MM.1S (cell line): ENCODE measurements around the gene SH3D19.
"Not testable (repeated sequence)": the region's sequence is repeated elsewhere in the genome, so short reads cannot be mapped to it uniquely, and the experiment has no call there.

ENCODE experiments used
- DNase-seq: peaks from one replicate; pipeline ENCODE4 v3.0.0-alpha.2; 2015
- H2AFZ ChIP-seq: fragments of 300-600 bp; sonication (generic); 2 replicates; pipeline ENCODE4 v1.6.0; 2016; ENCODE audit warnings: antibody characterized with exemption, low read length
- H3F3A ChIP-seq: fragments of 300-600 bp; sonication (generic); 2 replicates; pipeline ENCODE4 v1.6.1; 2016; ENCODE audit warnings: mild to moderate bottlenecking, antibody characterized with exemption, low read length, moderate library complexity, mixed read lengths; ENCODE audit not compliant: insufficient read depth
- H3K27ac ChIP-seq: fragments of 300-600 bp; sonication (generic); 2 replicates; pipeline ENCODE4 v1.5.1; 2016; ENCODE audit warnings: mild to moderate bottlenecking, low read length
- H3K27me3 ChIP-seq: fragments of 300-600 bp; sonication (generic); replicated peaks from 2 replicates; pipeline ENCODE4 v1.6.0; 2016; ENCODE audit warnings: low read length; ENCODE audit not compliant: insufficient read depth
- H3K36me3 ChIP-seq: fragments of 300-600 bp; sonication (generic); replicated peaks from 2 replicates; pipeline ENCODE4 v1.6.1; 2016; ENCODE audit warnings: mild to moderate bottlenecking, low read length, mixed read lengths; ENCODE audit not compliant: insufficient read depth
- H3K4me1 ChIP-seq: fragments of 300-600 bp; sonication (generic); 2 replicates; pipeline ENCODE4 v1.6.1; 2016; ENCODE audit warnings: low read length, mixed read lengths
- H3K4me2 ChIP-seq: fragments of 300-600 bp; sonication (generic); 2 replicates; pipeline ENCODE4 v1.6.0; 2016; ENCODE audit warnings: low read depth, low read length
- H3K4me3 ChIP-seq: fragments of 300-600 bp; sonication (generic); 2 replicates; pipeline ENCODE4 v1.5.1; 2016; ENCODE audit warnings: low read length, mixed read lengths
- H3K79me2 ChIP-seq: fragments of 300-600 bp; sonication (generic); 2 replicates; pipeline ENCODE4 v1.6.1; 2016; ENCODE audit warnings: mixed run types, low read length, mixed read lengths
- H3K9ac ChIP-seq: fragments of 300-600 bp; sonication (generic); 2 replicates; pipeline ENCODE4 v1.6.1; 2016; ENCODE audit warnings: low read length, mixed read lengths
- H3K9me2 ChIP-seq: fragments of 300-600 bp; sonication (generic); replicated peaks from 2 replicates; pipeline ENCODE4 v1.6.1; 2016; ENCODE audit warnings: mild to moderate bottlenecking, low read length, mixed read lengths; ENCODE audit not compliant: insufficient read depth
- H3K9me3 ChIP-seq: fragments of 300-600 bp; sonication (generic); replicated peaks from 2 replicates; pipeline ENCODE4 v1.6.1; 2016; ENCODE audit warnings: mild to moderate bottlenecking, low read length, mixed read lengths; ENCODE audit not compliant: insufficient read depth
- H4K20me1 ChIP-seq: fragments of 300-600 bp; sonication (generic); 2 replicates; pipeline ENCODE4 v1.6.1; 2016; ENCODE audit warnings: mild to moderate bottlenecking, low read length, moderate library complexity, mixed read lengths; ENCODE audit not compliant: insufficient read depth
- CTCF ChIP-seq: fragments of 300-600 bp; sonication (generic); IDR thresholded peaks from 2 replicates; pipeline ENCODE4 v1.5.1; 2016; ENCODE audit warnings: antibody characterized with exemption, low read length, mixed read lengths
- EZH2 ChIP-seq: fragments of 300-600 bp; sonication (generic); optimal IDR thresholded peaks from 2 replicates; pipeline ENCODE3; 2017; ENCODE audit warnings: low read depth, mild to moderate bottlenecking, antibody characterized with exemption, low read length, mixed read lengths
- EZH2phosphoT487 ChIP-seq: fragments of 300-600 bp; sonication (generic); IDR thresholded peaks from 2 replicates; pipeline ENCODE4 v1.6.1; 2018; ENCODE audit warnings: antibody characterized with exemption, low read length

Gene SH3D19

GRCh38 chr4:151257704-151258103 lies 67.7 kb downstream of the SH3D19 start:
- H3K4me3 ChIP-seq, result no peak overlapping the region
- H3K9me3 ChIP-seq, result no peaks in the 10 kb centered on the region
- DNase-seq, result no peak
- H3K36me3 ChIP-seq, result no peaks in the 10 kb centered on the region
- no peak for TF ChIP-seq EZH2phosphoT487
- TF ChIP-seq CTCF, result no peak
- TF ChIP-seq EZH2, result no peak
- H3K9ac ChIP-seq, result no peak overlapping the region
- H3K79me2 ChIP-seq, result no peaks in the 10 kb centered on the region
- H3K9me2 ChIP-seq, result no peaks in the 10 kb centered on the region
- H3K27me3 ChIP-seq, result no peaks in the 10 kb centered on the region
- H3F3A ChIP-seq, result no peaks in the 10 kb centered on the region
- H3K27ac ChIP-seq, result no peak overlapping the region
- no peaks in the 10 kb centered on the region for H3K4me1 ChIP-seq
- H4K20me1 ChIP-seq, result no peaks in the 10 kb centered on the region
- no peak overlapping the region for H2AFZ ChIP-seq
- no peak overlapping the region for H3K4me2 ChIP-seq

- no peak for TF ChIP-seq EZH2
- TF ChIP-seq CTCF, result no peak
- no peak for TF ChIP-seq EZH2phosphoT487
- H2AFZ ChIP-seq, result no peak overlapping the region
- no peaks in the 10 kb centered on the region for H3K9me3 ChIP-seq
- no peaks in the 10 kb centered on the region for H3K27me3 ChIP-seq
- H3K4me3 ChIP-seq, result no peak overlapping the region
- H3K4me1 ChIP-seq, result no peaks in the 10 kb centered on the region
- no peaks in the 10 kb centered on the region for H3K79me2 ChIP-seq
- H3K9me2 ChIP-seq, result no peaks in the 10 kb centered on the region
- H3K9ac ChIP-seq, result no peak overlapping the region
- H4K20me1 ChIP-seq, result no peaks in the 10 kb centered on the region
- no peaks in the 10 kb centered on the region for H3F3A ChIP-seq
- no peak overlapping the region for H3K27ac ChIP-seq
- DNase-seq, result no peak
- H3K36me3 ChIP-seq, result no peaks in the 10 kb centered on the region
- H3K4me2 ChIP-seq, result no peak overlapping the region
These were observed 69.3 kb downstream of the SH3D19 start for GRCh38 chr4:151256134-151256533.

- not testable (repeated sequence) for H3K4me1 ChIP-seq, H4K20me1 ChIP-seq, H3K4me3 ChIP-seq, H3K27ac ChIP-seq, H3K36me3 ChIP-seq, H3K79me2 ChIP-seq, H3K9me3 ChIP-seq, H3K27me3 ChIP-seq, H3F3A ChIP-seq, H2AFZ ChIP-seq, H3K4me2 ChIP-seq, H3K9ac ChIP-seq, DNase-seq, H3K9me2 ChIP-seq
These were observed 69.7 kb downstream of the SH3D19 start for GRCh38 chr4:151255680-151256079.

- not testable (repeated sequence) for H3K4me1 ChIP-seq, H3F3A ChIP-seq, H3K36me3 ChIP-seq, H3K79me2 ChIP-seq, H3K9me2 ChIP-seq, H4K20me1 ChIP-seq, H3K9ac ChIP-seq, DNase-seq, H3K9me3 ChIP-seq, H3K4me2 ChIP-seq, H3K27ac ChIP-seq, H2AFZ ChIP-seq, H3K27me3 ChIP-seq, H3K4me3 ChIP-seq
These were observed 70.2 kb downstream of the SH3D19 start for GRCh38 chr4:151255226-151255625.
